Adrenal gland (tissue), 12 donors: Measurements from ENCODE around the gene PTH1R. TPM values are rescaled to one million over a fixed set of nuclear protein-coding genes. Genes with fewer than 3 reads are reported as not detected.
"Not testable (repeated sequence)": the region's sequence is repeated elsewhere in the genome, so short reads cannot be mapped to it uniquely, and the experiment has no call there.

Experiments
- DNase-seq, 7 donors: peaks; one replicate each; pipeline ENCODE4 v3.0.0-alpha.2; 2019 to 2020
- H3K27ac ChIP-seq, 5 donors: fragments of 200-600 bp; sonication (generic) in 4 of 5; 1 replicate in 3 of 5; 2 replicates in 2 of 5; pipeline versions ENCODE4 v1.5.1 to v1.8.0; 2016 to 2020; ENCODE audit warnings: mild to moderate bottlenecking in 1 of 5
- H3K27me3 ChIP-seq: fragments of 200-600 bp; 2 replicates; pipeline ENCODE4 v1.8.0; 2021
- H3K36me3 ChIP-seq, 2 donors: fragments of 200-600 bp; replicated peaks in 1 of 2; 1 replicate in 1 of 2; 2 replicates in 1 of 2; pipeline versions ENCODE4 v1.5.1 to v1.8.0; 2018 to 2022
- H3K4me1 ChIP-seq, 2 donors: fragments of 200-600 bp; replicated peaks in 1 of 2; 1 replicate in 1 of 2; 2 replicates in 1 of 2; pipeline versions ENCODE4 v1.5.1 to v1.8.0; 2018 to 2021
- H3K4me3 ChIP-seq, 4 donors: fragments of 200-600 bp; sonication (generic) in 3 of 4; one replicate each; pipeline ENCODE4 v1.5.1; 2016 to 2018
- H3K9me3 ChIP-seq, 3 donors: fragments of 200-600 bp; sonication (generic) in 1 of 3; replicated peaks in 1 of 3; 1 replicate in 2 of 3; 2 replicates in 1 of 3; pipeline versions ENCODE4 v1.5.1 to v1.8.0; 2016 to 2021
- CTCF ChIP-seq, 6 experiments: fragments of 450-650 bp in 4 of 6; fragments of 200-600 bp in 2 of 6; sonication (generic) in 1 of 6; IDR thresholded peaks; 1 replicate in 5 of 6; 2 replicates in 1 of 6; pipeline versions ENCODE4 v1.5.1 to v1.8.0; 2016 to 2021; ENCODE audit warnings: antibody characterized with exemption in 6 of 6, mild to moderate bottlenecking in 2 of 6, moderate library complexity in 1 of 6
- POLR2A ChIP-seq, 2 donors: fragments of 450-650 bp; IDR thresholded peaks; one replicate each; pipeline ENCODE4 v1.6.1; 2017; ENCODE audit warnings: antibody characterized with exemption in 2 of 2, mild to moderate bottlenecking in 2 of 2, moderate library complexity in 1 of 2
- WGBS, 4 donors: extraction: QIAGEN DNeasy Blood & Tissue Kit in 2 of 4; methylation state at CpG; one replicate each; pipeline versions ENCODE4 v1.1.5 to v1.1.7; 2013 to 2017; 5-methylcytosine and 5-hydroxymethylcytosine counted together
- intact Hi-C, 2 donors: fragments of 100-400 bp; cut with DNase I; formaldehyde crosslinking; loops; one replicate each; pipeline versions ENCODE4 v1.14.1 to v1.15.0; 2022 to 2023
- polyA plus RNA-seq, 3 donors: library from polyadenylated mRNA; stranded (reverse); fragments of 200-250 nt in 2 of 3; fragments of 350-450 nt in 1 of 3; fragmentation: Illumina TruSeq in 1 of 3; extraction: RNeasy Lipid Tissue Mini Kit (QIAGEN cat#74804) in 1 of 3; gene quantifications; one replicate each; pipeline ENCODE4 v1.2.3, GENCODE V29; 2013 to 2014
- total RNA-seq, 9 donors: library from RNA; depleted of rRNA in 4 of 9; stranded (reverse); fragments of >200 nt in 4 of 9; fragments of 120-200 nt in 1 of 9; fragmentation: NEBNext Ultra II Directional in 1 of 9; extraction: Animal tissue kit (Norgen Biotek cat#: 25700) in 1 of 9; gene quantifications; one replicate each; pipeline versions ENCODE4 v1.1.0 to v1.2.4, GENCODE V29; 2013 to 2023
- donor health status: healthy with polysubstance abuse.
- donor health status: Bipolar disorder and iron deficiency.
- donor health status: DM: yes; HTN: yes; CAD: no.
- donor health status: DM: no; HTN: no; CAD: no.
- donor health status: DM: no; HTN: no; CAD: no.
- donor health status: DM: yes; HTN: yes; CAD: no.

PTH1R gene
- total and polyA plus RNA-seq, 12 donors = 10.0 to 1,399 (median 47.5) TPM

- Histone ChIP-seq H3K27ac (peak overlapping the region in 2 of 5 donors; percentile 12 to 44), H3K4me3 (no peak overlapping the region), H3K4me1 (peaks cover 0 to 11% of the 10 kb centered on the region in 2 donors), H3K36me3 (no peaks in the 10 kb centered on the region), H3K9me3 (no peaks in the 10 kb centered on the region), H3K27me3 (no peaks in the 10 kb centered on the region)
- peak in 1 of 7 donors; percentile 14 for DNase-seq
- intact Hi-C loops = loop anchor here in 1 of 2 donors (5.0 kb wide), 2 partner anchors 41 to 201 kb away; no protein-coding TSS in a partner anchor
- WGBS, 4 donors = 60 to 68% (median 62%) methylated on average over 20 to 24 of the region's 24 CpGs
- TF ChIP-seq POLR2A (IDR thresholded peaks at IDR 0.05) (no peak), CTCF (IDR thresholded peaks at IDR 0.05) (peak in 1 of 6 experiments; percentile 36)
These were observed 30.9 kb downstream of the PTH1R start for GRCh38 chr3:46908294-46908985.

GRCh38 chr3:46908986-46909534 is 31.5 kb downstream of the PTH1R start:
- intact Hi-C loops = loop anchor here in 1 of 2 donors (5.0 kb wide), 2 partner anchors 42 to 202 kb away; no protein-coding TSS in a partner anchor
- H3K4me3 ChIP-seq = no peak overlapping the region
- no peaks in the 10 kb centered on the region for H3K36me3 ChIP-seq
- DNase-seq = no peak
- no peaks in the 10 kb centered on the region for H3K9me3 ChIP-seq
- peaks cover 0 to 14% of the 10 kb centered on the region in 2 donors for H3K4me1 ChIP-seq
- WGBS, 4 donors = 5 to 41% (median 38%) methylated on average over 3 to 8 of the region's 8 CpGs; no CpG with 5 or more reads in 1 of the 4 donors
- TF ChIP-seq POLR2A (IDR thresholded peaks at IDR 0.05) (no peak), CTCF (IDR thresholded peaks at IDR 0.05) (no peak)
- peak overlapping the region in 2 of 5 donors; percentile 12 to 44 for H3K27ac ChIP-seq
- no peaks in the 10 kb centered on the region for H3K27me3 ChIP-seq

- Histone ChIP-seq H3K27me3 (no peaks in the 10 kb centered on the region), H3K36me3 (no peaks in the 10 kb centered on the region), H3K27ac (peak overlapping the region in 1 of 5 donors; percentile 44), H3K9me3 (no peaks in the 10 kb centered on the region), H3K4me1 (peaks cover 0 to 16% of the 10 kb centered on the region in 2 donors), H3K4me3 (no peak overlapping the region)
- TF ChIP-seq CTCF (IDR thresholded peaks at IDR 0.05) (peak; percentile 72 to 89 (median 86)), POLR2A (IDR thresholded peaks at IDR 0.05) (no peak)
- DNase-seq = peak; percentile 85 to 96 (median 89)
- WGBS, 4 donors = 15 to 38% (median 17%) methylated on average over 8 to 18 of the region's 18 CpGs
- intact Hi-C loops = loop anchor here in 1 of 2 donors (5.0 kb wide), 2 partner anchors 42 to 202 kb away; no protein-coding TSS in a partner anchor
These were observed 32.1 kb downstream of the PTH1R start for GRCh38 chr3:46909535-46910161.

GRCh38 chr3:46910166-46910760 is 32.7 kb downstream of the PTH1R start:
- Histone ChIP-seq H3K36me3 (no peaks in the 10 kb centered on the region), H3K27ac (peak overlapping the region in 1 of 5 donors; percentile 10), H3K27me3 (no peaks in the 10 kb centered on the region), H3K9me3 (no peaks in the 10 kb centered on the region), H3K4me3 (no peak overlapping the region), H3K4me1 (peaks cover 0 to 16% of the 10 kb centered on the region in 2 donors)
- peak in 1 of 7 donors; percentile 6 for DNase-seq
- intact Hi-C loops = no loop called here
- TF ChIP-seq POLR2A (IDR thresholded peaks at IDR 0.05) (no peak), CTCF (IDR thresholded peaks at IDR 0.05) (no peak)
- 70 to 85% (median 80%) methylated on average over 1 to 6 of the region's 6 CpGs for WGBS, 4 donors

GRCh38 chr3:46910914-46911313 is 33.4 kb downstream of the PTH1R start:
- intact Hi-C loops, H3K27ac ChIP-seq, H3K36me3 ChIP-seq, DNase-seq, H3K27me3 ChIP-seq, H3K4me3 ChIP-seq, H3K9me3 ChIP-seq: not testable (repeated sequence)
- 80 to 85% (median 82%) methylated on average over 10 of the region's 10 CpGs for WGBS, 4 donors
- H3K4me1 ChIP-seq = peaks cover 0 to 16% of the 10 kb centered on the region in 2 donors
